Gastrocnemius medialis (tissue), 4 donors: Measurements from ENCODE around the gene CTR9. TPM values are rescaled to one million over a fixed set of nuclear protein-coding genes. Genes with fewer than 3 reads are reported as not detected.

Experiments used
- ATAC-seq, 2 donors: fragments of 150-250 bp; one replicate each; pipeline ENCODE4 v1.9.1; 2016
- DNase-seq, 2 donors: peaks; one replicate each; pipeline ENCODE4 v3.0.0-alpha.2; 2019
- H3K27ac ChIP-seq, 4 donors: fragments of 200-600 bp; sonication (generic); 1 replicate in 1 of 4; 2 replicates in 3 of 4; pipeline ENCODE4 v1.5.1; 2016 to 2018; ENCODE audit warnings: mild to moderate bottlenecking in 2 of 4, moderate library complexity in 1 of 4
- H3K27me3 ChIP-seq, 3 donors: fragments of 200-600 bp; sonication (generic) in 2 of 3; 1 replicate in 1 of 3; 2 replicates in 2 of 3; pipeline versions ENCODE4 v1.5.1 to v1.6.0; 2016 to 2019; ENCODE audit warnings: mild to moderate bottlenecking in 1 of 3, moderate library complexity in 1 of 3
- H3K36me3 ChIP-seq, 2 donors: fragments of 200-600 bp; sonication (generic) in 1 of 2; one replicate each; pipeline ENCODE4 v1.5.1; 2017 to 2018
- H3K4me1 ChIP-seq, 2 donors: fragments of 200-600 bp; sonication (generic) in 1 of 2; one replicate each; pipeline ENCODE4 v1.5.1; 2016 to 2017; ENCODE audit warnings: mild to moderate bottlenecking in 2 of 2
- H3K4me3 ChIP-seq, 4 donors: fragments of 200-600 bp; sonication (generic) in 3 of 4; 1 replicate in 1 of 4; 2 replicates in 3 of 4; pipeline ENCODE4 v1.5.1; 2016 to 2019; ENCODE audit warnings: mild to moderate bottlenecking in 2 of 4
- H3K9me3 ChIP-seq, 3 donors: fragments of 200-600 bp; sonication (generic) in 2 of 3; 1 replicate in 1 of 3; 2 replicates in 2 of 3; pipeline ENCODE4 v1.5.1; 2016 to 2019
- POLR2A ChIP-seq, 2 donors: fragments of 450-650 bp; IDR thresholded peaks; one replicate each; pipeline ENCODE4 v1.6.1; 2017; ENCODE audit warnings: antibody characterized with exemption in 2 of 2, mild to moderate bottlenecking in 2 of 2, moderate library complexity in 2 of 2
- in situ Hi-C, 4 donors: fragments of 200-750 bp; cut with MboI; loops; one replicate each; pipeline versions ENCODE4 v1.15.0 to v1.8.0; 2017; ENCODE audit warnings: low sequenced_read_pairs in 4 of 4
- intact Hi-C: fragments of 100-400 bp; cut with DNase I; formaldehyde crosslinking; loops from one replicate; pipeline ENCODE4 v1.15.1; 2023; ENCODE audit warnings: low total_unique reads
- total RNA-seq, 4 donors: library from RNA; depleted of rRNA; stranded (reverse); fragments of >200 nt; gene quantifications; one replicate each; pipeline versions ENCODE4 v1.1.0 to v1.2.3, GENCODE V29; 2016
- TF ChIP-seq, protein P1 (sequence below), 5 experiments: fragments of 450-650 bp in 3 of 5; fragments of 200-600 bp in 2 of 5; sonication (generic) in 2 of 5; IDR thresholded peaks in 4 of 5; conservative IDR thresholded peaks in 1 of 5; 1 replicate in 4 of 5; 2 replicates in 1 of 5; pipeline ENCODE4 v1.5.1; 2016 to 2019; ENCODE audit warnings: antibody characterized with exemption in 5 of 5, mild to moderate bottlenecking in 3 of 5, moderate library complexity in 3 of 5

The CTR9 gene
- total RNA-seq, 4 donors from 2014 or later, result 18.3 to 22.2 (median 20.4) TPM

DNA sequence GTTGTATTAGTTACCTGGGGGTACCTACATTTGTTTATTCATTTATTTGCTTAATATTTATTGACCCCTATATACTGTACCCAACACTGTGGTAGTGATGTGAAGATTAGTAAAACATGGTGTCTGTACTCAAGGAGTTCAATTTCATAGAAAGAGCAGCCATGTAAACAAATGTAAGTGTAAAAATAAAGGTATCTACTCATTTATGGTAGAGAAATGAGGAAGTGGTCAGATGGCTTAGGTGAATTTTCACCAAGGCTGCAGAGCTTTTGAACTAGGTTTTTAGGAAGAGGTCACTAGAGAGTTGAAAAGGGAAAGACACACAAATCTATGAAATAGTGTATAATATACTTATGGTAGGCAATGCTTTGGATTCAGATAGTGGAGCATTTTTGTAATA lies 11.1 kb downstream of the CTR9 start:
- ATAC-seq (no peak), DNase-seq (no peak)
- intact Hi-C loops (no loop called here), in situ Hi-C loops (no loop called here)
- no peaks in the 10 kb centered on the region for H3K9me3 ChIP-seq
- no peak overlapping the region for H3K4me3 ChIP-seq
- TF ChIP-seq, protein P1, sequence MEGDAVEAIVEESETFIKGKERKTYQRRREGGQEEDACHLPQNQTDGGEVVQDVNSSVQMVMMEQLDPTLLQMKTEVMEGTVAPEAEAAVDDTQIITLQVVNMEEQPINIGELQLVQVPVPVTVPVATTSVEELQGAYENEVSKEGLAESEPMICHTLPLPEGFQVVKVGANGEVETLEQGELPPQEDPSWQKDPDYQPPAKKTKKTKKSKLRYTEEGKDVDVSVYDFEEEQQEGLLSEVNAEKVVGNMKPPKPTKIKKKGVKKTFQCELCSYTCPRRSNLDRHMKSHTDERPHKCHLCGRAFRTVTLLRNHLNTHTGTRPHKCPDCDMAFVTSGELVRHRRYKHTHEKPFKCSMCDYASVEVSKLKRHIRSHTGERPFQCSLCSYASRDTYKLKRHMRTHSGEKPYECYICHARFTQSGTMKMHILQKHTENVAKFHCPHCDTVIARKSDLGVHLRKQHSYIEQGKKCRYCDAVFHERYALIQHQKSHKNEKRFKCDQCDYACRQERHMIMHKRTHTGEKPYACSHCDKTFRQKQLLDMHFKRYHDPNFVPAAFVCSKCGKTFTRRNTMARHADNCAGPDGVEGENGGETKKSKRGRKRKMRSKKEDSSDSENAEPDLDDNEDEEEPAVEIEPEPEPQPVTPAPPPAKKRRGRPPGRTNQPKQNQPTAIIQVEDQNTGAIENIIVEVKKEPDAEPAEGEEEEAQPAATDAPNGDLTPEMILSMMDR (IDR thresholded peaks at IDR 0.05 in 4 of 5, conservative IDR thresholded peaks at IDR 0.05 in 1 of 5), result no peak
- TF ChIP-seq POLR2A (IDR thresholded peaks at IDR 0.05), result no peak
- no peak overlapping the region for H3K27ac ChIP-seq
- H3K36me3 ChIP-seq, result peaks cover 8 to 99% of the 10 kb centered on the region in 2 donors
- no peaks in the 10 kb centered on the region for H3K27me3 ChIP-seq
- H3K4me1 ChIP-seq, result no peaks in the 10 kb centered on the region

DNA sequence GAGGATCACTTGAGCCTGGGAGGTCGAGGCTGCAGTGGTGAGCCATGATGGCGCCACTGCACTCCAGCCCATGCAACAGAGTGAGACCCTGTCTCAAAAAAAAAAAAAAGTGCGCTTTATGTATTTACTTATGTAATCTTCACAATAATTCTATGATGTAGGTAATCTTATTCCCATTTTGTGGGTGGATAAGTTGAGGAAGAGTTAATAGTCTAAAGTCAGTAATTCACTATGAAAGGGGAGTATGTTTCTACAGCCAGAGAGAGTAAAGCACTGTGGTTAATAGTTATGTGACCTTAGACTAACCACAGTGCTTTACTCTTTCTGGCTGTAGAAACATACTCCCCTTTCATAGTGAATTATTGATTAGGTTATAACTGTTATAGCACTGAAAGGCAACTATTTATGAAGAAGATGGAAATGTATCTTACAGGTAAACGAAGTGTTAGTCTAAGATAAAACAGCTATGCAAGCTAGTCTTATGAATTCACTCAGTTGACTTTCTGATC lies 11.9 kb downstream of the CTR9 start:
- TF ChIP-seq, protein P1 (IDR thresholded peaks at IDR 0.05 in 4 of 5, conservative IDR thresholded peaks at IDR 0.05 in 1 of 5), result no peak
- TF ChIP-seq POLR2A (IDR thresholded peaks at IDR 0.05), result no peak
- H3K9me3 ChIP-seq, result no peaks in the 10 kb centered on the region
- no peaks in the 10 kb centered on the region for H3K4me1 ChIP-seq
- in situ Hi-C loops, result no loop called here
- H3K4me3 ChIP-seq, result no peak overlapping the region
- no peak overlapping the region for H3K27ac ChIP-seq
- intact Hi-C loops, result no loop called here
- ATAC-seq, result no peak
- no peak for DNase-seq
- H3K27me3 ChIP-seq, result no peaks in the 10 kb centered on the region
- H3K36me3 ChIP-seq, result peaks cover 8 to 93% of the 10 kb centered on the region in 2 donors

DNA sequence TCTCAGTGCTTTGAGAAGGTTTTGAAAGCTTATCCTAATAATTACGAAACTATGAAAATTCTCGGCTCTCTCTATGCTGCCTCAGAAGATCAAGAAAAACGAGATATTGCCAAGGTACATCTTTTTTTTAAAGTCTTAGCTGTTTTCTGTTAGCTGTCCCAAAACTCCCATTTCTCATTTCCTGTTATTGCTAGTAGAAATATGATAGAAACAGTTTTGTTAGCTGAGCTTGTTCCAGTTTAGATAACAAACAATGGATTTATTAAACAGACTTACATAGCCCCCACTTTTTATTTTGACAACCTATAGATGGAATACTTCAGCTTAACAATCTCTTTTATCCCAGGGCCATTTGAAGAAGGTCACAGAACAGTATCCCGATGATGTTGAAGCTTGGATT lies 12.7 kb downstream of the CTR9 start:
- intact Hi-C loops (no loop called here), in situ Hi-C loops (no loop called here)
- no peak for ATAC-seq
- TF ChIP-seq POLR2A (IDR thresholded peaks at IDR 0.05), result no peak
- TF ChIP-seq, protein P1 (IDR thresholded peaks at IDR 0.05 in 4 of 5, conservative IDR thresholded peaks at IDR 0.05 in 1 of 5), result no peak
- DNase-seq, result no peak
- Histone ChIP-seq H3K4me1 (peaks cover 0 to under 1% of the 10 kb centered on the region in 2 donors), H3K27me3 (no peaks in the 10 kb centered on the region), H3K36me3 (peaks cover 8 to 85% of the 10 kb centered on the region in 2 donors), H3K27ac (no peak overlapping the region), H3K9me3 (no peaks in the 10 kb centered on the region), H3K4me3 (no peak overlapping the region)

DNA sequence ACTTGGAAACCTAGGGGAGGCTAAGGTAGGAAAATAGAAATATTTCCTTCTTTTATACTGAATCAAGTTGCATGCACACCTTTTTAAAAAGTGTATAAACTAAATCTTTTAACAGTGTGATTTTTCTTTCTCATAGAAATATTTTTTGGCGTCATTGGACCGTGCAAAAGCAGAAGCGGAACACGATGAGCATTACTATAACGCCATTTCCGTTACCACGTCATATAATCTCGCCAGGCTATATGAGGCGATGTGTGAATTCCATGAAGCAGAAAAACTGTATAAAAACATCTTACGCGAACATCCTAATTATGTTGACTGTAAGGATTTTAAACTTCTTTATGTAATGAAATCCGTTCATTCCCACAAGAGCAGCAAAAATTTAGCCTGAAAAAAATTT lies 13.4 kb downstream of the CTR9 start:
- Histone ChIP-seq H3K4me1 (peaks cover 0 to 6% of the 10 kb centered on the region in 2 donors), H3K36me3 (peaks cover 8 to 83% of the 10 kb centered on the region in 2 donors), H3K27ac (no peak overlapping the region), H3K9me3 (no peaks in the 10 kb centered on the region), H3K4me3 (no peak overlapping the region), H3K27me3 (no peaks in the 10 kb centered on the region)
- intact Hi-C loops, result no loop called here
- in situ Hi-C loops, result no loop called here
- TF ChIP-seq POLR2A (IDR thresholded peaks at IDR 0.05), result no peak
- TF ChIP-seq, protein P1 (IDR thresholded peaks at IDR 0.05 in 4 of 5, conservative IDR thresholded peaks at IDR 0.05 in 1 of 5), result no peak
- ATAC-seq (no peak), DNase-seq (no peak)
